ENCODE data around the gene NQO2. TPM values are rescaled to one million over a fixed set of nuclear protein-coding genes. Genes with fewer than 3 reads are reported as not detected.
A peak's percentile ranks its signal among the peaks of the same experiment; 100 is the strongest.

Gene NQO2
- total RNA-seq, 6 donors from 2014 or later: 10.6 to 34.3 (median 18.6) TPM

DNA sequence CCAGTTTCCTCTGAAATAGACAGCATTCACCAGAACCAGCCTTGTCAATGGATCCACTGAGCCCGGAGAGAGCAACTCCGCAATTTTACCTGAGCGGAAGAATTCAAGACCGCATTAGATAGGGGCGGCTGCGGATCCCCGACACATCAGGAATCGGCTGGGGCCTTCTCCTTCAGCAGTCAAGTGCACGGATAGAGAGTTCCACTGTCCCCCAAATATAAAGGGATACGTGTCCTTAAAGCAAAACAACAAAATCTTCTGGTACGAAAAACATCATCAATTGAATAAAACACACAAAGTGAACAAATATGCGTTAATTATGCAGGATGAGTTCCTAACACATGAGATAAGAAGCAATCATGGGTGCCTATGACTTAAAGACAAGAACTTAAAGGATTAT lies 46.6 kb upstream of the NQO2 start:
- H3K4me3 ChIP-seq: peak overlapping the region in 1 of 4 donors; percentile 18
- peak overlapping the region; percentile 40 to 82 (median 67) for H3K27ac ChIP-seq
- peaks cover 28 to 32% (median 29%) of the 10 kb centered on the region in 4 donors for H3K4me1 ChIP-seq
- ATAC-seq (ENCODE audit: low FRiP score in 2 of 2): no peak
- no peak for DNase-seq
- TF ChIP-seq EP300 (IDR thresholded peaks at IDR 0.05) (no peak), POLR2AphosphoS5 (IDR thresholded peaks at IDR 0.05) (no peak), POLR2A (IDR thresholded peaks at IDR 0.05) (no peak)
- TF ChIP-seq, protein P1, sequence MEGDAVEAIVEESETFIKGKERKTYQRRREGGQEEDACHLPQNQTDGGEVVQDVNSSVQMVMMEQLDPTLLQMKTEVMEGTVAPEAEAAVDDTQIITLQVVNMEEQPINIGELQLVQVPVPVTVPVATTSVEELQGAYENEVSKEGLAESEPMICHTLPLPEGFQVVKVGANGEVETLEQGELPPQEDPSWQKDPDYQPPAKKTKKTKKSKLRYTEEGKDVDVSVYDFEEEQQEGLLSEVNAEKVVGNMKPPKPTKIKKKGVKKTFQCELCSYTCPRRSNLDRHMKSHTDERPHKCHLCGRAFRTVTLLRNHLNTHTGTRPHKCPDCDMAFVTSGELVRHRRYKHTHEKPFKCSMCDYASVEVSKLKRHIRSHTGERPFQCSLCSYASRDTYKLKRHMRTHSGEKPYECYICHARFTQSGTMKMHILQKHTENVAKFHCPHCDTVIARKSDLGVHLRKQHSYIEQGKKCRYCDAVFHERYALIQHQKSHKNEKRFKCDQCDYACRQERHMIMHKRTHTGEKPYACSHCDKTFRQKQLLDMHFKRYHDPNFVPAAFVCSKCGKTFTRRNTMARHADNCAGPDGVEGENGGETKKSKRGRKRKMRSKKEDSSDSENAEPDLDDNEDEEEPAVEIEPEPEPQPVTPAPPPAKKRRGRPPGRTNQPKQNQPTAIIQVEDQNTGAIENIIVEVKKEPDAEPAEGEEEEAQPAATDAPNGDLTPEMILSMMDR (IDR thresholded peaks at IDR 0.05): no peak
- no peaks in the 10 kb centered on the region for H3K9me3 ChIP-seq
- WGBS, 2 donors: 92 to 94% methylated on average over 12 of the region's 12 CpGs
- H3K27me3 ChIP-seq: no peaks in the 10 kb centered on the region
- peaks cover 14 to 65% (median 22%) of the 10 kb centered on the region in 4 donors for H3K36me3 ChIP-seq

DNA sequence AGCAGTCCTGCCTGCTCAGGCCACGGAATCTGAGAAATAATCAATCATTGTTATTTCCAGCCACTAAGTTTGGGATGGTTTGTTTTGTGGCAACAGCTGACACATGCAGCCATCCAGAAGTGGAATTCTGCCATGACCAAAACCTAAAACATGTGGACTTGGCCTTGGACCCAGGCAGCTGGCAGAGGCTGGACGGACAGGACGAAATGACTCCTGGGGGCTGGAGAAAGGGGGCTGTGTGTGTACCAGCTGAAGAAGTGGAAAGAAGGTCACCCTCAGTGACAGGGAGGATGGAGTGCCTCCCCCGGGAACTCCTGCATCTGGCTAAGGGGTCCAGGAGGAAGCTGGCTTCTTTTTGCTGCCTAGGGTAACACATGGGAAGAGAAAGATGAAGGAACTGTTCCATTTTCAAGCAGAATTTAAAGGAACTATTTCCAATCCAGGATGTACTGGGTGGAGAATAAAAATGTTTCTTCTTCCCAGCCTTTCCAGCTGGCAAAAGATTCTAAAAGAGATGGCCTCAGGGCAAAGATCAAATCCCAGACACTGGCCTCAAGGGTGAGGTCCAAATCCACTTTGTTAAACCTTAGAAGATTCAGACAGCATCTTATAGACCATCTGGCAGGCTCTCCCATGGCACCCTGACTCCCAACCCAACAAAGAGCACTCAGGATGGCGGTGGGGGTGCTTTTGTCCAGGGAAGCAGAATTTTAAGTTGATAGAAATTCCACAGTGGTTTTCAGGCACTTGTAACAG lies 42.6 kb upstream of the NQO2 start:
- TF ChIP-seq POLR2AphosphoS5 (IDR thresholded peaks at IDR 0.05) (no peak), POLR2A (IDR thresholded peaks at IDR 0.05) (no peak), EP300 (IDR thresholded peaks at IDR 0.05) (no peak)
- TF ChIP-seq, protein P1 (IDR thresholded peaks at IDR 0.05): no peak
- no peaks in the 10 kb centered on the region for H3K9me3 ChIP-seq
- H3K27me3 ChIP-seq: no peaks in the 10 kb centered on the region
- no peak overlapping the region for H3K4me3 ChIP-seq
- DNase-seq (no peak), ATAC-seq (ENCODE audit: low FRiP score in 2 of 2) (no peak)
- H3K4me1 ChIP-seq: peaks cover 61 to 67% (median 64%) of the 10 kb centered on the region in 4 donors
- 86 to 92% methylated on average over 5 of the region's 5 CpGs for WGBS, 2 donors
- H3K27ac ChIP-seq: peak overlapping the region; percentile 70 to 84 (median 82)
- peaks cover 6 to 37% (median 13%) of the 10 kb centered on the region in 4 donors for H3K36me3 ChIP-seq

DNA sequence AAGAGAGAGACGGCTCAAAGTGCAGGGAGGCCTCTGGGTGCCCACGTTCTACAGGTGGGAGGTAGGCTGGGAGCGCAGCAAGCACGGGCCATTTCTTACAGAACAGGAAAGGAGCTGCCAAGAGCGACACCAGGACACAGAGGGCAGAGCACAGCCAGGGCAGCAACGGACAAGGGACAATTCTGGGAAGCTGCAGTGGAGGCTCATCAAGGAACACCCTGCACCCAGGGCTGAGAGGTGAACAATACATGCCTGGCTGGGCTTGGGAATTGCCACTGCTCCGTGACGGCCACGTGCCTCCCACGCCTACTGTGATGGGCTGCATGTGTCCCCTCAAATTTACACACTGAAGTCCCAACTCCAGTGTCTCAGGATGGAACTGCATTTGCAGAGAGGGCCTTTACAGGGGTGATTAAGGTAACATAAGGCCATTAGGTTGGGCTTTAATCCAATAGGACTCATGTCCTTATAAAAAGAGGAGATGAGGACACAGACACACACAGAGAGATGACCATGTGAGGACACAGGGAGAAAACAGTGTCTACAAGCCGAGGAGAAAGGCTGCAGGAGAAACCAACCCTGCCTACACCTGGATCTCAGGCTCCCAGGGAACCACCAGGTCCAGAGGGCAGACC lies 41.9 kb upstream of the NQO2 start:
- peaks cover 6 to 37% (median 13%) of the 10 kb centered on the region in 4 donors for H3K36me3 ChIP-seq
- peak; percentile 12 to 61 for TF ChIP-seq POLR2AphosphoS5 (IDR thresholded peaks at IDR 0.05)
- TF ChIP-seq EP300 (IDR thresholded peaks at IDR 0.05): peak in 2 of 4 donors; percentile 25 to 30
- TF ChIP-seq, protein P1 (IDR thresholded peaks at IDR 0.05): peak in 1 of 6 experiments; percentile 19
- TF ChIP-seq POLR2A (IDR thresholded peaks at IDR 0.05): no peak
- H3K27ac ChIP-seq: peak overlapping the region; percentile 70 to 84 (median 82)
- no peak overlapping the region for H3K4me3 ChIP-seq
- 80 to 82% methylated on average over 10 to 11 of the region's 11 CpGs for WGBS, 2 donors
- peaks cover 62 to 67% (median 63%) of the 10 kb centered on the region in 4 donors for H3K4me1 ChIP-seq
- no peaks in the 10 kb centered on the region for H3K9me3 ChIP-seq
- ATAC-seq (ENCODE audit: low FRiP score in 2 of 2) (peak in 1 of 2 donors; percentile 9), DNase-seq (no peak)
- H3K27me3 ChIP-seq: no peaks in the 10 kb centered on the region

DNA sequence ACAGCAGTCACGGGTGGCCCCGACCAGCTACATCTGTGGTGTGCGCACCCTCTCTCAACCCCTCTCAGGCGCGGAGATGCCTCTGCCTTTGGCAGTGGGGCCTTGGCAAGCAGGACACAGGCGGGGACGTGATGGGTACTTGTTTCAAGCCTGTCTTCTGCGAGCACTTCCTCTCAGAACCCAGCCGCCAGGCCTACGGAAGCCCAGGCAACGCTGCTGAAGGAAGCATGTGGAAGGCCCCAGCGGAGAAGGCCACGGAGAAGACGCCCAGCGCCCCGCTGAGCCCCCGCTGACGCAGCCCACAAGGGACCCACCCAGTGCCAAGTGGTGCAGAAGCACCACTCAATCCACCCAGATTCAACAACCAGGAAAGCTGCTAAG lies 41.4 kb upstream of the NQO2 start:
- DNase-seq: peak; percentile 80 to 87
- H3K27me3 ChIP-seq: no peaks in the 10 kb centered on the region
- no peaks in the 10 kb centered on the region for H3K9me3 ChIP-seq
- ATAC-seq (ENCODE audit: low FRiP score in 2 of 2): peak; percentile 68 to 77
- H3K4me3 ChIP-seq: no peak overlapping the region
- H3K36me3 ChIP-seq: peaks cover 6 to 33% (median 13%) of the 10 kb centered on the region in 4 donors
- TF ChIP-seq POLR2A (IDR thresholded peaks at IDR 0.05): no peak
- TF ChIP-seq POLR2AphosphoS5 (IDR thresholded peaks at IDR 0.05): peak in 1 of 2 donors; percentile 11
- TF ChIP-seq EP300 (IDR thresholded peaks at IDR 0.05): no peak
- TF ChIP-seq, protein P1 (IDR thresholded peaks at IDR 0.05): no peak
- WGBS, 2 donors: 27 to 35% methylated on average over 3 to 17 of the region's 18 CpGs
- H3K27ac ChIP-seq: peak overlapping the region; percentile 70 to 84 (median 82)
- H3K4me1 ChIP-seq: peaks cover 64 to 69% (median 65%) of the 10 kb centered on the region in 4 donors
